HepG2 (cell line): ENCODE results near the gene ANKZF1. TPM values are rescaled to one million over a fixed set of nuclear protein-coding genes. Genes with fewer than 3 reads are reported as not detected.

Source experiments
- ATF7 ChIP-seq, 2 experiments: fragments of 450-650 bp in 1 of 2; sonication (generic) in 1 of 2; formaldehyde crosslinking in 1 of 2; IDR thresholded peaks; 2 replicates each; pipeline versions ENCODE4 v1.4.0 to v1.6.1; 2016 to 2020; ENCODE audit warnings: antibody characterized with exemption in 1 of 2, mild to moderate bottlenecking in 1 of 2, missing genetic modification reagents in 1 of 2
- DPF2 ChIP-seq: sonication (generic); formaldehyde crosslinking; IDR thresholded peaks from 2 replicates; pipeline ENCODE4 v1.4.0; 2020; ENCODE audit warnings: mild to moderate bottlenecking, low read depth, missing genetic modification reagents, borderline replicate concordance
- DR1 ChIP-seq: sonication (generic); formaldehyde crosslinking; IDR thresholded peaks from 2 replicates; pipeline ENCODE4 v1.8.0; 2021; ENCODE audit warnings: mild to moderate bottlenecking, missing genetic modification reagents, inconsistent platforms
- HDAC6 ChIP-seq: fragments of 200-600 bp; sonication (generic); IDR thresholded peaks from 2 replicates; pipeline ENCODE4 v1.7.0; 2017; ENCODE audit warnings: mild to moderate bottlenecking, antibody characterized with exemption, low read length, low read depth
- NBN ChIP-seq: fragments of 450-650 bp; conservative IDR thresholded peaks from 2 replicates; pipeline ENCODE4 v1.6.1; 2017
- PBX3 ChIP-seq: sonication (generic); formaldehyde crosslinking; IDR thresholded peaks from 2 replicates; pipeline ENCODE4 v1.8.1; 2023; ENCODE audit warnings: missing genetic modification reagents, inconsistent platforms, borderline replicate concordance
- RFXAP ChIP-seq: sonication (generic); formaldehyde crosslinking; IDR thresholded peaks from 2 replicates; pipeline ENCODE4 v1.4.0; 2020; ENCODE audit warnings: missing genetic modification reagents, borderline replicate concordance
- SAFB2 ChIP-seq: sonication (generic); formaldehyde crosslinking; IDR thresholded peaks from 2 replicates; pipeline ENCODE4 v1.5.1; 2020; ENCODE audit warnings: missing genetic modification reagents, low read depth, mild to moderate bottlenecking, borderline replicate concordance
- SOX13 ChIP-seq, 3 experiments: fragments of 450-650 bp in 1 of 3; sonication (generic) in 1 of 3; formaldehyde crosslinking in 1 of 3; IDR thresholded peaks in 2 of 3; conservative IDR thresholded peaks in 1 of 3; 2 replicates each; pipeline versions ENCODE4 v1.5.0 to v1.6.1; 2016 to 2020; ENCODE audit warnings: antibody characterized with exemption in 1 of 3, mild to moderate bottlenecking in 1 of 3, missing compliant biosample characterization in 1 of 3, missing genetic modification reagents in 1 of 3, moderate library complexity in 1 of 3
- SRY ChIP-seq: sonication (generic); formaldehyde crosslinking; IDR thresholded peaks from 2 replicates; pipeline ENCODE4 v1.8.0; 2022; ENCODE audit warnings: mild to moderate bottlenecking, missing genetic modification reagents
- ZBED4 ChIP-seq: sonication (generic); formaldehyde crosslinking; IDR thresholded peaks from 2 replicates; pipeline ENCODE4 v1.4.0; 2020; ENCODE audit warnings: missing genetic modification reagents, borderline replicate concordance
- ZNF143 ChIP-seq: sonication (generic); formaldehyde crosslinking; IDR thresholded peaks from 2 replicates; pipeline ENCODE4 v1.4.0; 2020; ENCODE audit warnings: missing genetic modification reagents
- ZNF18 ChIP-seq: sonication (generic); formaldehyde crosslinking; IDR thresholded peaks from 2 replicates; pipeline ENCODE4 v1.8.0; 2022; ENCODE audit warnings: mild to moderate bottlenecking, missing genetic modification reagents; ENCODE audit not compliant: insufficient replicate concordance
- ZNF574 ChIP-seq: sonication (generic); formaldehyde crosslinking; IDR thresholded peaks from 2 replicates; pipeline ENCODE4 v1.4.0; 2020; ENCODE audit warnings: missing genetic modification reagents
- ZNF577 ChIP-seq: sonication (generic); formaldehyde crosslinking; IDR thresholded peaks from 2 replicates; pipeline ENCODE4 v1.4.0; 2020; ENCODE audit warnings: mild to moderate bottlenecking, low read depth, missing genetic modification reagents, borderline replicate concordance
- ZSCAN21 ChIP-seq: sonication (generic); formaldehyde crosslinking; IDR thresholded peaks from 2 replicates; pipeline ENCODE4 v1.8.0; 2022; ENCODE audit warnings: mild to moderate bottlenecking, missing genetic modification reagents, moderate library complexity, borderline replicate concordance
- polyA plus RNA-seq, 8 experiments: library from polyadenylated mRNA; depleted of rRNA in 3 of 8; stranded (reverse) in 7 of 8; unstranded in 1 of 8; fragments of >200 nt; fragmentation: Illumina TruSeq in 4 of 8; extraction: Trizol in 4 of 8; gene quantifications; 2 replicates each; pipeline versions ENCODE4 v1.2.1 to v1.2.3, GENCODE V29; 2011 to 2016; ENCODE audit warnings: low read depth in 4 of 8, missing spikeins in 1 of 8, mixed read lengths in 1 of 8; ENCODE audit not compliant: insufficient read depth in 1 of 8
- total RNA-seq, 5 experiments: library from RNA; depleted of rRNA; stranded (reverse); fragments of >200 nt; fragmentation: Illumina TruSeq; extraction: Trizol; gene quantifications; 2 replicates each; pipeline ENCODE4 v1.2.3, GENCODE V29; 2016; ENCODE audit warnings: low read depth in 1 of 5

The ANKZF1 gene
- total and polyA plus RNA-seq, 2 of the 13 experiments (the other 11 are each of a cell fraction or from before 2014, with no cell fraction given), result 25.3 to 128 TPM

- TF ChIP-seq SOX13 (IDR thresholded peaks at IDR 0.05) (no peak), SOX13 (CRISPR knock-in tag; conservative IDR thresholded peaks at IDR 0.05 in 1 of 2, IDR thresholded peaks at IDR 0.05 in 1 of 2) (no peak), ZBED4 (CRISPR knock-in tag) (peak; percentile 12; the same call in 1 of the 2 replicates), ATF7 (IDR thresholded peaks at IDR 0.05) (no peak), ATF7 (CRISPR knock-in tag; IDR thresholded peaks at IDR 0.05) (no peak; the same call in 1 of the 2 replicates), ZNF574 (CRISPR knock-in tag) (peak; percentile 46), ZNF18 (CRISPR knock-in tag) (peak; percentile 71), DR1 (CRISPR knock-in tag) (0 out of 2 replicates have a peak, but pooled peaks have one; percentile 33), PBX3 (CRISPR knock-in tag) (0 out of 2 replicates have a peak, but pooled peaks have one; percentile 27), ZNF577 (CRISPR knock-in tag) (no peak), ZNF143 (CRISPR knock-in tag) (no peak), DPF2 (CRISPR knock-in tag) (no peak), NBN (no peak), SRY (CRISPR knock-in tag) (0 out of 2 replicates have a peak, but pooled peaks have one; percentile 11), ZSCAN21 (CRISPR knock-in tag) (no peak), HDAC6 (no peak), SAFB2 (no peak), RFXAP (CRISPR knock-in tag) (peak; percentile 84)
Measured at GRCh38 chr2:219253753-219254589, 24.4 kb downstream of the ANKZF1 start, which contains the start of gene TUBA4A (continued).
